Measurements from ENCODE around the gene NPR3. TPM values are rescaled to one million over a fixed set of nuclear protein-coding genes. Genes with fewer than 3 reads are reported as not detected.

NPR3 gene
- polyA plus RNA-seq, 1 donor = 9.8 TPM

DNA sequence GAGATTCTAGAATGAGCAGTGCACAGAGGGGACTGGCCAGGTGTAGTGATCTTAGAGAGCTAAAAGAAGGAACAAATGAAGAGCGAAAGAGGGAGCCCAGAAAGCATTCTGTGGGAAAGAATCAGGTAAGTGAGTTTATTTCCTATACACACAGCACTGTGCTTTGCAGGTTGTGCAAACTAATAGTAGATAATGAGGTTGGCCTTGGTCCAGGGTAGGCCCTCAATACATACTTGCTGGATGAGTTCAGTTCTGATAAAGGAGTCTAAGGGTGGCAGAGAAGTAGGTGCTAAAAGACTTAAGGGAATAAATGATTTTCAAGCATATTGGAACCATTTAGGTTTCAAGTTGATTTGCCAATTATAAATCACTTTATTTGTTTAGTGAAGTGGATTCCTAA, 122.0 kb downstream of the NPR3 start:
- no peak for DNase-seq
- Histone ChIP-seq H3K4me1 (ENCODE audit: control insufficient read depth, insufficient read depth, low read length) (no peaks in the 10 kb centered on the region), H3K4me3 (ENCODE audit: low read length) (no peak overlapping the region), H3K9me3 (ENCODE audit: control insufficient read depth, low read depth, low read length) (peaks cover 3% of the 10 kb centered on the region), H3K27me3 (ENCODE audit: control insufficient read depth, insufficient read depth, low read length) (no peaks in the 10 kb centered on the region), H3K36me3 (ENCODE audit: control insufficient read depth, insufficient read depth, low read length) (no peaks in the 10 kb centered on the region), H3K27ac (ENCODE audit: low read length) (no peak overlapping the region)
- no CpG with 5 or more reads among the region's 1 CpG for WGBS (ENCODE audit: insufficient coverage, low lambda C conversion rate)

DNA sequence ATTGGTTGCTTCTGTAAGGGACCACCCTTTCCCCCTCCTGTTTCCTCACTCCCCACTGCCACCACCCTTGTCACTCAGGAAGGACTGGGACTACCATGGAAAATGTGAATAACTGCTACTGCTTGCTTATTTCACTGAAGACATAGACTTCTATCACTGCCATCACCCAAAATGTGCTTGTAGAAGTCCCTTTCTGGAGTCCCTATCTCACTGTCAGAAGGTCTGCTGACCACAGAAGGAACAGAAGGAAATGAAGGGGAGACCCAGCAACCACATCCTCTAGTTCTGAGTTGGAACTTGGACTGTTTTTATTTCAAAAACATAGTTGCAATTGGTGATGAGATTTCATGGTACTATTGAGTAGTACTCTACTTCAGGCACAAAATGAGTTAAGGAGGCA, 122.5 kb downstream of the NPR3 start:
- Histone ChIP-seq H3K27me3 (ENCODE audit: control insufficient read depth, insufficient read depth, low read length) (no peaks in the 10 kb centered on the region), H3K9me3 (ENCODE audit: control insufficient read depth, low read depth, low read length) (peaks cover 3% of the 10 kb centered on the region), H3K4me3 (ENCODE audit: low read length) (no peak overlapping the region), H3K36me3 (ENCODE audit: control insufficient read depth, insufficient read depth, low read length) (no peaks in the 10 kb centered on the region), H3K4me1 (ENCODE audit: control insufficient read depth, insufficient read depth, low read length) (no peaks in the 10 kb centered on the region), H3K27ac (ENCODE audit: low read length) (no peak overlapping the region)
- DNase-seq = no peak

DNA sequence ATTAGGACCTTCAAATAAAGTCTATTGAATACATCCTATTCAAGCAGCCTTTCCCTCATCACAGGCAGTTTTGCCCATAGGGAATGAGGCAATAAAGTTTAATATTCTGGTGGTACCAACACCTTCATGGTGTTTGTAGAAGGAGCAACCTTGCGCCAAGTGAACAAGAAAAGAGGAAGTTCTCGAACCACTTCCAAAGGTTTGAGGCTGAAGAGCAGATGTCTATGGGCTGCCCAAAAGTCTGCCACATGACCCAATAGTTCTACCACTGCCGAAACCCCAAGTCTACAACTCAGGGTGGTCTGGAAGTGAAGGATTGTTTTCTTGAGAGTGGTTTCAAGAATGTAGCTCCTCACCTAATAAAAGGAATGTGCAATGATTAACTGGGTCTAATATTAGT, 123.1 kb downstream of the NPR3 start:
- WGBS (ENCODE audit: insufficient coverage, low lambda C conversion rate) = no CpG with 5 or more reads among the region's 3 CpGs
- Histone ChIP-seq H3K4me1 (ENCODE audit: control insufficient read depth, insufficient read depth, low read length) (no peaks in the 10 kb centered on the region), H3K27ac (ENCODE audit: low read length) (no peak overlapping the region), H3K27me3 (ENCODE audit: control insufficient read depth, insufficient read depth, low read length) (no peaks in the 10 kb centered on the region), H3K36me3 (ENCODE audit: control insufficient read depth, insufficient read depth, low read length) (no peaks in the 10 kb centered on the region), H3K9me3 (ENCODE audit: control insufficient read depth, low read depth, low read length) (peaks cover 3% of the 10 kb centered on the region), H3K4me3 (ENCODE audit: low read length) (no peak overlapping the region)
- DNase-seq = no peak

DNA sequence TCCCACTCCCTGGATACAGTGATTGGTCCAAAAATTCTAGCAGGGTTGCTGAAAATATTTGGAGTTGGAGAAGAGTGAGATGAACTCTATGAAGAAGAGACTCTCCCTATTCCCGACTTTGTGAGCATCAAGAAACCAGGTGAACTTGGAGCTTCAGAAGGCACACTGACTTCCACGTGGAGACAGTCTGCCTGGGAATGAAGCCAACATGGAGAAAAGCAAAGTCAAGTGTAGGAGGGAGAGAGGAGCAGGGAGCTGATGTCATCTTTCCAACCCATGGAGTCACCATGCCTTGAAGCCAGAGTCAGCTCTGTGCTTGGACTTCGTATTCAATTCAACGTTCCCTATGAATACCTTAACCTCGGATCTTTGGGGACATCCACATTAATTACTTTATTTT, 125.1 kb downstream of the NPR3 start:
- Histone ChIP-seq H3K4me3 (ENCODE audit: low read length) (no peak overlapping the region), H3K27ac (ENCODE audit: low read length) (no peak overlapping the region), H3K36me3 (ENCODE audit: control insufficient read depth, insufficient read depth, low read length) (no peaks in the 10 kb centered on the region), H3K27me3 (ENCODE audit: control insufficient read depth, insufficient read depth, low read length) (no peaks in the 10 kb centered on the region), H3K9me3 (ENCODE audit: control insufficient read depth, low read depth, low read length) (peaks cover 3% of the 10 kb centered on the region), H3K4me1 (ENCODE audit: control insufficient read depth, insufficient read depth, low read length) (no peaks in the 10 kb centered on the region)
- DNase-seq = peak in 1 of 2 donors; percentile 13
- WGBS (ENCODE audit: insufficient coverage, low lambda C conversion rate) = no CpG with 5 or more reads among the region's 5 CpGs

DNA sequence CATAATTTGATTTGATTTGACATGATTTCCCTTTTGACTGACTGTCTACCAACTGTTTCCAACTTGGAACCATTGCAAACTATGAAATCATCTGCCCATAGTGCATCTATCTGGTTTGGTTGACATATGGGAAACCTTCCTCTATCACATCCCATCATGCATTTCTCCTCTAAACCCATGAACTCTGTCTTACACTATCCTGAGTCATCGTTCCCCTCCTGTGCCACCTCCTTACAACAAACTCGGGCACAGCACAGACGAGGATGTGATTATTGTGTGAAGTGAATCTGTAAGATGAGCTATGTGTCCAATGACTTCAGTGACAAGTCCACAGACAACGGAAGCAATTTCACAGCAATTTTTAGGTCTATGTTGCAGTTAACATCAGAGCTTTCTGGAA, 126.1 kb downstream of the NPR3 start:
- DNase-seq = no peak
- no peaks in the 10 kb centered on the region for H3K4me1 ChIP-seq (ENCODE audit: control insufficient read depth, insufficient read depth, low read length)
- no peaks in the 10 kb centered on the region for H3K36me3 ChIP-seq (ENCODE audit: control insufficient read depth, insufficient read depth, low read length)
- no peaks in the 10 kb centered on the region for H3K27me3 ChIP-seq (ENCODE audit: control insufficient read depth, insufficient read depth, low read length)
- H3K9me3 ChIP-seq (ENCODE audit: control insufficient read depth, low read depth, low read length) = peaks cover 3% of the 10 kb centered on the region
- H3K4me3 ChIP-seq (ENCODE audit: low read length) = no peak overlapping the region
- no CpG with 5 or more reads among the region's 4 CpGs for WGBS (ENCODE audit: insufficient coverage, low lambda C conversion rate)
- no peak overlapping the region for H3K27ac ChIP-seq (ENCODE audit: low read length)

DNA sequence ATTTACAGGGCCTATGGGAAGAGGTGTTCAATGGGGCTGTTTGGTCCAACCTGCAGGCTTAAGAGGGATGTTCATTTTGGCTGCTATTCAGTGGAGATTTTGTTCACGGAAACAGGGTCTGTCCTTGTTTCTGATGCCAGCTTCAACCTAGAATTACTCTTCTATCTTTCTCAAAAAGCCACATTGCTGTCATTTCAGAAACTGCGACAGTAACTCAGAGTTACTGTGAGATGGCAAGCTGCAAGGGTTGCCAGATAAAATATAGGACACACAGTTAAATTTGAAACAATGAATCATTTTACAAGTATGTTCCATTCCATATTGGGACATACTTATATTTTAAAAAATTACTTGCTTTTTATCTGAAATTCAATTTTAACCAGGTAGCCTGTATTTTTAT, 128.0 kb downstream of the NPR3 start:
- no peak for DNase-seq
- H3K27me3 ChIP-seq (ENCODE audit: control insufficient read depth, insufficient read depth, low read length) = no peaks in the 10 kb centered on the region
- no peak overlapping the region for H3K4me3 ChIP-seq (ENCODE audit: low read length)
- H3K36me3 ChIP-seq (ENCODE audit: control insufficient read depth, insufficient read depth, low read length) = no peaks in the 10 kb centered on the region
- peaks cover 3% of the 10 kb centered on the region for H3K9me3 ChIP-seq (ENCODE audit: control insufficient read depth, low read depth, low read length)
- no peaks in the 10 kb centered on the region for H3K4me1 ChIP-seq (ENCODE audit: control insufficient read depth, insufficient read depth, low read length)
- 86% methylated on average over 1 of the region's 2 CpGs for WGBS (ENCODE audit: insufficient coverage, low lambda C conversion rate)
- H3K27ac ChIP-seq (ENCODE audit: low read length) = no peak overlapping the region

DNA sequence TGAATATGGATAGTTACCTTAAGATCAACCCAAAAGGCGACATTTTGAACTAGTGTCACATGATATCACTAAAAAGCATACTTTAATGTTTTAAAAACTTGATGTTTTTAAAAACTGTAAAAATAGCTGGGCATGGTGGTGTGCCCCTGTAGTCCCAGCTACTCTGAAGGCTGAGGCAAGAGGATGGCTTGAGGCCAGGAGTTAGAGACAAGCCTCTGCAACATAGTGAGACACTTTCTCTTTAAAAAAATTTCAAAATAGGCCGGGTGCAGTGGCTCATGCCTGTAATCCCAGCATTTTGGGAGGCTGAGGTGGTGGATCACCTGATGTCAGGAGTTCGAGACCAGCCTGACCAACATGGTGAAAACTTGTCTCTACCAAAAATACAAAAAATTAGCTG, 129.5 kb downstream of the NPR3 start:
- Histone ChIP-seq H3K4me3 (ENCODE audit: low read length) (no peak overlapping the region), H3K9me3 (ENCODE audit: control insufficient read depth, low read depth, low read length) (peaks cover 3% of the 10 kb centered on the region), H3K27ac (ENCODE audit: low read length) (no peak overlapping the region), H3K4me1 (ENCODE audit: control insufficient read depth, insufficient read depth, low read length) (no peaks in the 10 kb centered on the region), H3K27me3 (ENCODE audit: control insufficient read depth, insufficient read depth, low read length) (no peaks in the 10 kb centered on the region), H3K36me3 (ENCODE audit: control insufficient read depth, insufficient read depth, low read length) (no peaks in the 10 kb centered on the region)
- DNase-seq = no peak
- no CpG with 5 or more reads among the region's 3 CpGs for WGBS (ENCODE audit: insufficient coverage, low lambda C conversion rate)

Other genes starting within 250 kb of the NPR3 start
- 237 TPM for gene SUB1, start 125.8 kb upstream of the NPR3 start, polyA plus RNA-seq

Measured in large intestine (tissue), 3 donors.